K562 (cell line): ENCODE data around the gene VNN1.
"Not testable (repeated sequence)": the region's sequence is repeated elsewhere in the genome, so short reads cannot be mapped to it uniquely, and the experiment has no call there.

ENCODE experiments used
- ATF2 ChIP-seq: sonication (generic); formaldehyde crosslinking; IDR thresholded peaks from 2 replicates; pipeline ENCODE4 v1.8.1; 2022; ENCODE audit warnings: missing genetic modification reagents
- CTCF ChIP-seq, 3 experiments: IDR thresholded peaks in 2 of 3; conservative IDR thresholded peaks in 1 of 3; 2 replicates each; pipeline ENCODE4 v1.5.1; 2011 to 2012; ENCODE audit warnings: low read length in 3 of 3, mild to moderate bottlenecking in 3 of 3, control low read depth in 2 of 3, improper control_type of control experiment in 1 of 3, inconsistent platforms in 1 of 3, low read depth in 1 of 3, mixed read lengths in 1 of 3, moderate library complexity in 1 of 3; ENCODE audit not compliant: insufficient read depth in 2 of 3
- ELF4 ChIP-seq: fragments of 450-650 bp; formaldehyde crosslinking; IDR thresholded peaks from 2 replicates; pipeline ENCODE4 v1.4.0; 2022; ENCODE audit warnings: missing genetic modification characterization
- EZH2 ChIP-seq: IDR thresholded peaks from 2 replicates; pipeline ENCODE4 v1.6.1; 2012; ENCODE audit warnings: low read depth, mild to moderate bottlenecking, inconsistent platforms, low read length, borderline replicate concordance
- GABPA ChIP-seq: fragments of 200-800 bp; sonication (Bioruptor generic); conservative IDR thresholded peaks from 2 replicates; pipeline ENCODE4 v1.6.1; 2016; ENCODE audit warnings: low read depth, missing genetic modification characterization, missing compliant biosample characterization
- MAZ ChIP-seq, 2 experiments: fragments of 450-650 bp in 1 of 2; sonication (generic) in 1 of 2; formaldehyde crosslinking; IDR thresholded peaks in 1 of 2; conservative IDR thresholded peaks in 1 of 2; 2 replicates each; pipeline versions ENCODE4 v1.4.0 to v1.5.0; 2020; ENCODE audit warnings: mild to moderate bottlenecking in 1 of 2, missing genetic modification reagents in 1 of 2
- MYC ChIP-seq, 2 experiments: fragments of 250-450 bp in 1 of 2; sonication (Bioruptor Pico) in 1 of 2; IDR thresholded peaks; 2 replicates each; pipeline versions ENCODE4 v1.5.1 to v1.6.1; 2012 to 2021; ENCODE audit warnings: low read depth in 2 of 2, borderline replicate concordance in 1 of 2, improper control_type of control experiment in 1 of 2, low read length in 1 of 2, mild to moderate bottlenecking in 1 of 2, moderate library complexity in 1 of 2
- NFE2L1 ChIP-seq: fragments of 450-650 bp; IDR thresholded peaks from 2 replicates; pipeline ENCODE4 v1.6.1; 2016; ENCODE audit warnings: missing genetic modification characterization, low read depth, mild to moderate bottlenecking, missing compliant biosample characterization, moderate library complexity, borderline replicate concordance
- POLR2A ChIP-seq: fragments of 450-650 bp; conservative IDR thresholded peaks from 2 replicates; pipeline ENCODE4 v1.6.1; 2016
- RB1 ChIP-seq: fragments of 450-650 bp; IDR thresholded peaks from 2 replicates; pipeline ENCODE4 v1.6.1; 2017; ENCODE audit warnings: low read depth, mild to moderate bottlenecking
- TEAD4 ChIP-seq, 2 experiments: sonication (generic) in 1 of 2; formaldehyde crosslinking in 1 of 2; IDR thresholded peaks; 2 replicates each; pipeline versions ENCODE4 v1.6.1 to v1.8.0; 2012 to 2022; ENCODE audit warnings: borderline replicate concordance in 1 of 2, inconsistent platforms in 1 of 2, low read length in 1 of 2, mild to moderate bottlenecking in 1 of 2, missing genetic modification reagents in 1 of 2

DNA sequence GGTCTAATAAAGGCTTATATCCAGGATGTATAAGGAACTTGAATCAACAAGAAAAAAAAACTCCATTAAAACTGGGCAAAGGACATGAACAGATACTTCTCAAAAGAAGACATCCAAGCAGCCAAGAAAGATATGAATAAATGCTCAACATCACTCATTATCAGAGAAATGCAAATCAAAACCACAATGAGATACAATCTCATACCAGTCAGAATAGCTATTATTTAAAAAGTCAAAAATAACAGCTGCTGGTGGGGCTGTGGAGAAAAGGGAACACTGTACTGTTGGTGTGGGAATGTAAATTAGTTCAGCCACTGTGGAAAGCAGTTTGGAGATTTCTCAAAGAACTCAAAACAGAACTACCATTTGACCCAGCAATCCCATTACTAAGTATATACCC, 34.8 kb downstream of the VNN1 start:
- not testable (repeated sequence) for TF ChIP-seq MYC (IDR thresholded peaks at IDR 0.05; ENCODE audit: low read depth, low read length); MYC (CRISPR knock-in tag; IDR thresholded peaks at IDR 0.05; ENCODE audit: borderline replicate concordance, low read depth); GABPA; MAZ (CRISPR knock-in tag; conservative IDR thresholded peaks at IDR 0.05 in 1 of 2, IDR thresholded peaks at IDR 0.05 in 1 of 2); ELF4 (CRISPR knock-in tag); NFE2L1 (tag); EZH2; CTCF (IDR thresholded peaks at IDR 0.05 in 2 of 3, conservative IDR thresholded peaks at IDR 0.05 in 1 of 3; ENCODE audit: insufficient read depth in 2 of 3, low read depth in 1 of 3, low read length in 3 of 3); TEAD4 (IDR thresholded peaks at IDR 0.05; ENCODE audit: low read length); TEAD4 (CRISPR knock-in tag; IDR thresholded peaks at IDR 0.05; ENCODE audit: borderline replicate concordance); ATF2 (CRISPR knock-in tag); RB1; POLR2A
